GM23338 (cell line): ENCODE results near the gene TEDC1. TPM values are rescaled to one million over a fixed set of nuclear protein-coding genes. Genes with fewer than 3 reads are reported as not detected.

Source experiments
- ATAC-seq: fragments of 200-7000 bp; cut with Tn5 transposase; 3 replicates; pipeline ENCODE4 v1.9.1; 2020
- DNase-seq: peaks from one replicate; pipeline ENCODE4 v3.0.0-alpha.2; 2015; ENCODE audit warnings: low spot score
- H2AFZ ChIP-seq: fragments of 200-600 bp; sonication (generic); 2 replicates; pipeline ENCODE4 v1.8.0; 2016; ENCODE audit warnings: antibody characterized with exemption, mild to moderate bottlenecking, moderate library complexity
- H3F3A ChIP-seq: fragments of 200-600 bp; sonication (generic); replicated peaks from 2 replicates; pipeline ENCODE4 v1.8.0; 2017; ENCODE audit warnings: antibody characterized with exemption, mixed run types, low read depth
- H3K27ac ChIP-seq: fragments of 200-600 bp; sonication (generic); 2 replicates; pipeline ENCODE4 v1.6.1; 2016; ENCODE audit warnings: low read depth
- H3K27me3 ChIP-seq: fragments of 200-600 bp; sonication (generic); 2 replicates; pipeline ENCODE4 v1.8.0; 2016; ENCODE audit warnings: mild to moderate bottlenecking, mixed run types, moderate library complexity; ENCODE audit not compliant: insufficient read depth
- H3K36me3 ChIP-seq: fragments of 200-600 bp; sonication (generic); 2 replicates; pipeline ENCODE4 v1.8.0; 2016; ENCODE audit warnings: mild to moderate bottlenecking; ENCODE audit not compliant: insufficient read depth
- H3K4me1 ChIP-seq: fragments of 200-600 bp; sonication (generic); 2 replicates; pipeline ENCODE4 v1.8.0; 2016; ENCODE audit warnings: mild to moderate bottlenecking, moderate library complexity; ENCODE audit not compliant: insufficient read depth
- H3K4me2 ChIP-seq: fragments of 200-600 bp; sonication (generic); 2 replicates; pipeline ENCODE4 v1.7.1; 2017; ENCODE audit warnings: mixed run types
- H3K4me3 ChIP-seq: fragments of 200-600 bp; sonication (generic); 2 replicates; pipeline ENCODE4 v1.6.1; 2016; ENCODE audit warnings: mixed run types
- H3K79me2 ChIP-seq: fragments of 200-600 bp; sonication (generic); replicated peaks from 2 replicates; pipeline ENCODE4 v1.8.0; 2017; ENCODE audit warnings: mild to moderate bottlenecking; ENCODE audit not compliant: insufficient read depth
- H3K9me2 ChIP-seq: fragments of 200-600 bp; sonication (generic); 2 replicates; pipeline ENCODE4 v1.8.0; 2017; ENCODE audit not compliant: insufficient read depth
- H4K20me1 ChIP-seq: fragments of 200-600 bp; sonication (generic); replicated peaks from 2 replicates; pipeline ENCODE4 v1.8.0; 2017; ENCODE audit warnings: mild to moderate bottlenecking; ENCODE audit not compliant: insufficient read depth
- H3K27ac Mint-ChIP-seq: 2 replicates; pipeline ENCODE4 v1.8.0; 2020; ENCODE audit warnings: inconsistent platforms, mild to moderate bottlenecking, moderate library complexity, mixed read lengths
- H3K27me3 Mint-ChIP-seq: 3 replicates; pipeline ENCODE4 v1.8.0; 2022; ENCODE audit warnings: low read depth, mild to moderate bottlenecking, moderate library complexity, mixed read lengths, inconsistent platforms; ENCODE audit not compliant: insufficient read depth, poor library complexity
- H3K36me3 Mint-ChIP-seq: 3 replicates; pipeline ENCODE4 v1.8.0; 2021; ENCODE audit warnings: low read depth, mild to moderate bottlenecking, inconsistent platforms, moderate library complexity, mixed read lengths
- H3K4me1 Mint-ChIP-seq: 3 replicates; pipeline ENCODE4 v1.8.0; 2020; ENCODE audit warnings: mild to moderate bottlenecking, inconsistent platforms, mixed read lengths
- H3K4me3 Mint-ChIP-seq: 3 replicates; pipeline ENCODE4 v1.8.0; 2021; ENCODE audit warnings: moderate library complexity, mild to moderate bottlenecking, inconsistent platforms, mixed read lengths
- H3K9me3 Mint-ChIP-seq: 3 replicates; pipeline ENCODE4 v1.8.0; 2020; ENCODE audit warnings: moderate library complexity, mild to moderate bottlenecking, inconsistent platforms, mixed read lengths
- EZH2phosphoT487 ChIP-seq: fragments of 200-600 bp; sonication (generic); IDR thresholded peaks from one replicate; pipeline ENCODE4 v1.8.1; 2018; ENCODE audit warnings: antibody characterized with exemption; ENCODE audit not compliant: unreplicated experiment
- NANOG ChIP-seq: IDR thresholded peaks from 2 replicates; pipeline ENCODE4 v1.6.1; 2016; ENCODE audit warnings: antibody characterized with exemption, borderline replicate concordance
- STAT1 ChIP-seq: IDR thresholded peaks from one replicate; pipeline ENCODE4 v1.6.1; 2016; ENCODE audit warnings: antibody characterized with exemption; ENCODE audit not compliant: unreplicated experiment
- ZNF331 ChIP-seq: fragments of 250-450 bp; sonication (Bioruptor Pico); IDR thresholded peaks from 2 replicates; pipeline ENCODE4 v1.5.0; 2020; ENCODE audit warnings: low read depth, mild to moderate bottlenecking, moderate library complexity
- polyA plus RNA-seq: library from polyadenylated mRNA; unstranded; fragments of >200 nt; fragmentation: Nextera tagmentation; extraction: Ambion mirVana; gene quantifications from 2 replicates; pipeline ENCODE4 v1.2.1, GENCODE V29; 2016
- total RNA-seq: library from RNA; depleted of rRNA; stranded (reverse); fragments of >200 nt; shearing (Covaris generic); gene quantifications from 2 replicates; pipeline ENCODE4 v1.2.3, GENCODE V29; 2014
- TF ChIP-seq, protein P1 (sequence below): fragments of 250-450 bp; sonication (Bioruptor Pico); IDR thresholded peaks from 2 replicates; pipeline ENCODE4 v1.5.0; 2020; ENCODE audit warnings: mild to moderate bottlenecking, moderate library complexity
- TF ChIP-seq, protein P2 (sequence below), 2 experiments: fragments of 200-600 bp in 1 of 2; sonication (generic) in 1 of 2; conservative IDR thresholded peaks; 2 replicates each; pipeline versions ENCODE4 v1.5.1 to v1.6.1; 2016 to 2017; ENCODE audit warnings: antibody characterized with exemption in 2 of 2, low read depth in 2 of 2, mild to moderate bottlenecking in 2 of 2, moderate library complexity in 1 of 2

Gene TEDC1
- total and polyA plus RNA-seq, 2 experiments from 2014 or later: 5.9 to 16.3 TPM

DNA sequence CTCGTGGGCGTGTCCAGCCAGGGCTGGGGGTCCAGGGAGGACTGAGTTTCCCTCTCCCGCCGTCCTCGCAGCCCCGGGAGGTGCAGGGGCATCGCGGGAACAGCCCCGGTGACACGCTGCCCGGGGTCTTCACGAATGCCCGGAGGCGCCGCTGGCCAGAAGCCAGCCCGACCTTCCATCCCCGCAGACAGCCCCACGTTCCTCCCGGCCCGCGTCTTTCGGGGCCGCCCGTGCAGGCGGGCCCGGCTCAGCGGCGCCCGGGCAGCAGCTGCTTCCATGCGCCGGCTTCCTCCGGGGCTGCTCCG lies 827 bp upstream of the TEDC1 start (continued):
- TF ChIP-seq EZH2phosphoT487: no peak
- TF ChIP-seq, protein P1, sequence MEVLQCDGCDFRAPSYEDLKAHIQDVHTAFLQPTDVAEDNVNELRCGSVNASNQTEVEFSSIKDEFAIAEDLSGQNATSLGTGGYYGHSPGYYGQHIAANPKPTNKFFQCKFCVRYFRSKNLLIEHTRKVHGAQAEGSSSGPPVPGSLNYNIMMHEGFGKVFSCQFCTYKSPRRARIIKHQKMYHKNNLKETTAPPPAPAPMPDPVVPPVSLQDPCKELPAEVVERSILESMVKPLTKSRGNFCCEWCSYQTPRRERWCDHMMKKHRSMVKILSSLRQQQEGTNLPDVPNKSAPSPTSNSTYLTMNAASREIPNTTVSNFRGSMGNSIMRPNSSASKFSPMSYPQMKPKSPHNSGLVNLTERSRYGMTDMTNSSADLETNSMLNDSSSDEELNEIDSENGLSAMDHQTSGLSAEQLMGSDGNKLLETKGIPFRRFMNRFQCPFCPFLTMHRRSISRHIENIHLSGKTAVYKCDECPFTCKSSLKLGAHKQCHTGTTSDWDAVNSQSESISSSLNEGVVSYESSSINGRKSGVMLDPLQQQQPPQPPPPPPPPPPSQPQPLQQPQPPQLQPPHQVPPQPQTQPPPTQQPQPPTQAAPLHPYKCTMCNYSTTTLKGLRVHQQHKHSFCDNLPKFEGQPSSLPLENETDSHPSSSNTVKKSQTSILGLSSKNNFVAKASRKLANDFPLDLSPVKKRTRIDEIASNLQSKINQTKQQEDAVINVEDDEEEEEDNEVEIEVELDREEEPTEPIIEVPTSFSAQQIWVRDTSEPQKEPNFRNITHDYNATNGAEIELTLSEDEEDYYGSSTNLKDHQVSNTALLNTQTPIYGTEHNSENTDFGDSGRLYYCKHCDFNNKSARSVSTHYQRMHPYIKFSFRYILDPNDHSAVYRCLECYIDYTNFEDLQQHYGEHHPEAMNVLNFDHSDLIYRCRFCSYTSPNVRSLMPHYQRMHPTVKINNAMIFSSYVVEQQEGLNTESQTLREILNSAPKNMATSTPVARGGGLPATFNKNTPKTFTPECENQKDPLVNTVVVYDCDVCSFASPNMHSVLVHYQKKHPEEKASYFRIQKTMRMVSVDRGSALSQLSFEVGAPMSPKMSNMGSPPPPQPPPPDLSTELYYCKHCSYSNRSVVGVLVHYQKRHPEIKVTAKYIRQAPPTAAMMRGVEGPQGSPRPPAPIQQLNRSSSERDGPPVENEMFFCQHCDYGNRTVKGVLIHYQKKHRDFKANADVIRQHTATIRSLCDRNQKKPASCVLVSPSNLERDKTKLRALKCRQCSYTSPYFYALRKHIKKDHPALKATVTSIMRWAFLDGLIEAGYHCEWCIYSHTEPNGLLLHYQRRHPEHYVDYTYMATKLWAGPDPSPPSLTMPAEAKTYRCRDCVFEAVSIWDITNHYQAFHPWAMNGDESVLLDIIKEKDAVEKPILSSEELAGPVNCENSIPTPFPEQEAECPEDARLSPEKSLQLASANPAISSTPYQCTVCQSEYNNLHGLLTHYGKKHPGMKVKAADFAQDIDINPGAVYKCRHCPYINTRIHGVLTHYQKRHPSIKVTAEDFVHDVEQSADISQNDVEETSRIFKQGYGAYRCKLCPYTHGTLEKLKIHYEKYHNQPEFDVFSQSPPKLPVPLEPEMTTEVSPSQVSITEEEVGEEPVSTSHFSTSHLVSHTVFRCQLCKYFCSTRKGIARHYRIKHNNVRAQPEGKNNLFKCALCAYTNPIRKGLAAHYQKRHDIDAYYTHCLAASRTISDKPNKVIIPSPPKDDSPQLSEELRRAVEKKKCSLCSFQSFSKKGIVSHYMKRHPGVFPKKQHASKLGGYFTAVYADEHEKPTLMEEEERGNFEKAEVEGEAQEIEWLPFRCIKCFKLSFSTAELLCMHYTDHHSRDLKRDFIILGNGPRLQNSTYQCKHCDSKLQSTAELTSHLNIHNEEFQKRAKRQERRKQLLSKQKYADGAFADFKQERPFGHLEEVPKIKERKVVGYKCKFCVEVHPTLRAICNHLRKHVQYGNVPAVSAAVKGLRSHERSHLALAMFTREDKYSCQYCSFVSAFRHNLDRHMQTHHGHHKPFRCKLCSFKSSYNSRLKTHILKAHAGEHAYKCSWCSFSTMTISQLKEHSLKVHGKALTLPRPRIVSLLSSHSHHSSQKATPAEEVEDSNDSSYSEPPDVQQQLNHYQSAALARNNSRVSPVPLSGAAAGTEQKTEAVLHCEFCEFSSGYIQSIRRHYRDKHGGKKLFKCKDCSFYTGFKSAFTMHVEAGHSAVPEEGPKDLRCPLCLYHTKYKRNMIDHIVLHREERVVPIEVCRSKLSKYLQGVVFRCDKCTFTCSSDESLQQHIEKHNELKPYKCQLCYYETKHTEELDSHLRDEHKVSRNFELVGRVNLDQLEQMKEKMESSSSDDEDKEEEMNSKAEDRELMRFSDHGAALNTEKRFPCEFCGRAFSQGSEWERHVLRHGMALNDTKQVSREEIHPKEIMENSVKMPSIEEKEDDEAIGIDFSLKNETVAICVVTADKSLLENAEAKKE (CRISPR knock-in tag): no peak
- TF ChIP-seq, protein P2, sequence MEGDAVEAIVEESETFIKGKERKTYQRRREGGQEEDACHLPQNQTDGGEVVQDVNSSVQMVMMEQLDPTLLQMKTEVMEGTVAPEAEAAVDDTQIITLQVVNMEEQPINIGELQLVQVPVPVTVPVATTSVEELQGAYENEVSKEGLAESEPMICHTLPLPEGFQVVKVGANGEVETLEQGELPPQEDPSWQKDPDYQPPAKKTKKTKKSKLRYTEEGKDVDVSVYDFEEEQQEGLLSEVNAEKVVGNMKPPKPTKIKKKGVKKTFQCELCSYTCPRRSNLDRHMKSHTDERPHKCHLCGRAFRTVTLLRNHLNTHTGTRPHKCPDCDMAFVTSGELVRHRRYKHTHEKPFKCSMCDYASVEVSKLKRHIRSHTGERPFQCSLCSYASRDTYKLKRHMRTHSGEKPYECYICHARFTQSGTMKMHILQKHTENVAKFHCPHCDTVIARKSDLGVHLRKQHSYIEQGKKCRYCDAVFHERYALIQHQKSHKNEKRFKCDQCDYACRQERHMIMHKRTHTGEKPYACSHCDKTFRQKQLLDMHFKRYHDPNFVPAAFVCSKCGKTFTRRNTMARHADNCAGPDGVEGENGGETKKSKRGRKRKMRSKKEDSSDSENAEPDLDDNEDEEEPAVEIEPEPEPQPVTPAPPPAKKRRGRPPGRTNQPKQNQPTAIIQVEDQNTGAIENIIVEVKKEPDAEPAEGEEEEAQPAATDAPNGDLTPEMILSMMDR (conservative IDR thresholded peaks at IDR 0.05; ENCODE audit: low read depth in 2 of 2): no peak

DNA sequence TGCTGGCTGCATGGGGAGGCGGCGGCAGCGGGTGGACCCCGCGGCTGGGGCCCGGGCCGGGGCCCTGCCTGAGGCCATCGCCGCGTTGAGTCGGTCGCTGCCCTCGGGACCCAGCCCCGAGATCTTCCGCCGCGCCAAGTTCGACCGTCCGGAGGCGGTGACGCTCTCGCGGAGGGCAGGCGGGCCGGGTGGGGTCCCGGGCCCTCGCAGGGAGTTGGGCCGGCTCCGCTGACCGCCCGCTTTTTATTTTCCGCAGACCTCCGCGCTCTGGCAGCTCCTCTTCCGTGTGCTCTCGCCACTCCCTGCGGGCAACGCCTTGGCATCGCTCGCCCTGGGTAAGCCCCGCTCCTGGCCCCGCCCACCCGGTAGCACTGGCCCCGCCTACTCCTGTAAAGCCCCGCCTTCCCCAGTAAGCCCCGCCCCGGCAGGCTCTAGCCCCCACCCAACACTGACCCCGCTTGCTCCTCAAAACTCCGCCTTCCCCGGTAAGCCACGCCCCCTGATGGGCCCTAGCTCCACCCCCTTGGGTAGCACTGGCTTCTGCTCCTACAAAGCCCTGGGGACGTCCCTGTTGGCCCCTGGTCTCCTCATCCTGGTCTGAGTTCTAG lies 424 bp downstream of the TEDC1 start:
- ATAC-seq: peak; percentile 12
- H4K20me1 ChIP-seq: no peaks in the 10 kb centered on the region

More for the DNA sequence above, 424 bp downstream of the TEDC1 start:
- H3K27me3 ChIP-seq: peaks cover 37% of the 10 kb centered on the region
- Mint-ChIP-seq H3K36me3 (no peaks in the 10 kb centered on the region), H3K27me3 (peaks cover 38% of the 10 kb centered on the region), H3K27ac (peak overlapping the region; percentile 89; the same call in 1 of the 2 replicates), H3K4me1 (peaks cover 5% of the 10 kb centered on the region; the same call in 2 of the 3 replicates), H3K9me3 (peaks cover 6% of the 10 kb centered on the region; the same call in 2 of the 3 replicates), H3K4me3 (peak overlapping the region; percentile 85)
- H3K27ac ChIP-seq: no peak overlapping the region
- H3K36me3 ChIP-seq: no peaks in the 10 kb centered on the region
- peak overlapping the region; percentile 79 for H3K4me2 ChIP-seq
- H2AFZ ChIP-seq: no peak overlapping the region
- peak; percentile 68 for DNase-seq
- peak overlapping the region; percentile 62 for H3K4me3 ChIP-seq
- TF ChIP-seq ZNF331 (CRISPR knock-in tag) (no peak), NANOG (no peak), STAT1 (no peak)
- H3K4me1 ChIP-seq: peaks cover 4% of the 10 kb centered on the region; the same call in 1 of the 2 replicates
- peaks cover 4% of the 10 kb centered on the region; the same call in 1 of the 2 replicates for H3F3A ChIP-seq
- peaks cover 3% of the 10 kb centered on the region; the same call in 1 of the 2 replicates for H3K9me2 ChIP-seq
- no peaks in the 10 kb centered on the region for H3K79me2 ChIP-seq
